ENCODE measurements around the gene INPP5D.

INPP5D gene

DNA sequence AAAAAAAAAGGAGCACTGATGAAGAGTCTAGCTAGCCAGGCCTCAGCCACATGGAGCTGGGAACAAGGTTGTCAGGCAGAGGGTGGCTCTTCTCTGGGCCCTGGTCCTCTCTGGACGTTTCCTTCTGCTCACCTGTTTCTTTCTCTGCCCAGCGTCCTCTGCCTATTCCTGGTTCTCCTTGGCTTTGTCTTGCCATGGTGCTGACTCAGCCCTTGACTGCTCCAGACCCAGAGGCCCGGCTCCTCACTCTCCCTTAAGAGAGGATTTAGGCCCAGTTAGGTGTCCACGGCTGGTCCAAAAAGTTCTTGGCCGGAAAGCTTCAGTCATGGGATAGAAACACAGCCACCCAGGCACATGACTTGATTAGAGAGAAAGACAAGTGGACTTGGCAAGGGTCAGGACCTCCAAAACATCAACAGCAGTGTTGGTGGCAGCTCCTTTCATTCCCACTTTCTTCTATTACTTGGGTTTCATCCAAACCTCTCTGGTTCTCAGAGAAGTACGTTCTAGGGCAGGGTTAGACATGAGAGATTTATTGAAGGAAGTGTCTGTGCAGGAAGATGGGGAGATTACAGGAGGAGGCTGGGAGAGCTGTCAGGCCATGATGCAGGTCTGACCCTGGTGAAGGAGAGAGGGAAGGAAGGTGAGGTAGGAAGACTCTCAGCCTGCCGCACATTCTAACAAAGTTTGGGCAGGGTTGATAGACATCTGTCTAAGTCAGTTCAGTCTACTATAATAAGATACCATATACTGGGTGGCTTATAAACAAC is 176.9 kb downstream of the INPP5D start:
- DNase-seq (ENCODE audit: low read depth) = no peak

DNA sequence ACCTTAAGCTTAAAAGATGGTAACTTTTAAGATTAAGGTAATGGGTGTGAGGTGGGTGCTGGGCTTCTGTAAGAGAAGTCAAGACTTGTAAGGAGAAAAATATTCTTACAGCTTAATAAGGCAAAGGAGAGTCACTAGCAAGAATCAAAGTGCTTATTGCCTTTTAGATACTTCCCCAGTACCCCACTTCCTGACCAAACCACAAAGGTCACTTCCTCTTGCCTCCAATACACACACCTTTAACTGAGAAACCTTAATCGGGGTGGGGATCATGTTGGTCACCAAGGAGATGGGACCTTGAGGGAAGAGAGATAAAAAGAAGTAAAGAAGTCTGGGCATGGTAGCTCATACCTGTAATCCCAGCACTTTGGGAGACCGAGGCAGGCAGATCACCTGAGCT is 180.8 kb downstream of the INPP5D start:
- no peak for DNase-seq (ENCODE audit: low read depth)

DNA sequence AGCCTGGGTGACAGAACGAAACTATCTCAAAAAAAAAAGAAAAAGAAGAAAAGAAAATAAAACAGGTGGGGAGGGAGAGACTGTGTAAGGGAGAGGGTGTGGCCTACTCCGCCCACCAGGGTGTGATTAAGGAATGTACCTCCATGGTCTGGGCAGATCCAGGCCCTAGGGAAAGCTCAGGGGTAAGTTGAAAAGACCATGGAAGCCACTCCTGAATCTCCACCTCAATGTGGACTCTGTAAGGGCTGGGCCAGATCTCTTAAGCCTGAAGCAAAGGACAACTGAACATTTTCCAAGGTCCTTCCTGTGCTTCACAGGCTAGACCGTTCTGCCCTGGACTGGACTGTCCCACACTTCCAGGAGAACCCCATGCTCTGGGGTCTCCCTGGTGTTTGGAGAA is 181.7 kb downstream of the INPP5D start:
- DNase-seq (ENCODE audit: low read depth) = no peak

DNA sequence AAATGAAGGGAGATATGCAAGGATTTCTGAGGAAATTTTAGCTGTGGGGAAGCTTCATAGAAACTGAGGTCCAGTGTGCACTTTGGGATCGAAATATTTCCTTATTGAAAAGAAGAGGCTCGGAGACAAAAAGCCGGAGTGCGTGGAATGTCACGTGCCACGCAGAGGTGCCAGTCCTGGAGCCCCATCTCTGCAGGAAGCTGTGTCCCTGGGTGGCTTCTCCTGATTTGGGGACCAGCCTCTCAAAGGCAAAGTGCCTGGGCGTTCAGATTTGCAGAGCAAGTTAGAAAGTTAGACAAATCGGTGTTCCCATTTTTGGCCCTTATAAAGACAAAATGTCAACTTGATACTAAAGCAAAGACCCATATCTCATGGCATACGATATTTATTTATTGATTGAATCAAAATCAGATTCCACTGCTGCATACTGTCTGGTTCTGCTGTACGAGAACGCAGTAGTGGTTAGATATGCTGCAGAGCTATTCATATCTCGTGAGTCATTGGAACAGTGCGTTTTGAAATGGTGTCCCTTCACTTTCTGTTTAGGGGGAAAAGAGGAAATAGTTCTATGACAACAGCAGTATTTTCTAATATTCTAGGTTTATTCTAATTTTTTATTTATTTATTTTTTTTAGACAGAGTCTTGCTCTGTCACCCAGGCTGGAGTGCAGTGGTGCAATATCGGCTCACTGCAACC is 182.2 kb downstream of the INPP5D start:
- no peak for DNase-seq (ENCODE audit: low read depth)

DNA sequence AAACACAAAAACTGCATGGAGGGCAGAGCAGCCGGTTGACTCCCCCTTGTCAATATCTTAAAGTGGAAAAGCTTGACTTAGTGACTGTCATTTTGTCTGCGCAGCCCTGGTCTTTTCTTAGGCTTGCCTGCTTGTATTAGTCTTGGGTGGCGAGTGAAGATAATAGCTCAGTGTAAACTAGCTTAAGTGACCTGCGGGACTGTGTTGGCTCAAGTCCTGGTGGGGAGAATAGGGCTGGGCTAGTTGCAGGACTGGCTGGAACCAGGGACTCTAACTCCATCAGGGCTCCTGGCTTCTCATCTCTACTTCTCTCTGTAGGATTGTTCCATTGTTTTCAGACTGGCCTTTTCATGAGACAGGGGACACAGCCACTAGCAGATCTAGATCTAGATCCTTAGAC is 183.2 kb downstream of the INPP5D start:
- no peak for DNase-seq (ENCODE audit: low read depth)

DNA sequence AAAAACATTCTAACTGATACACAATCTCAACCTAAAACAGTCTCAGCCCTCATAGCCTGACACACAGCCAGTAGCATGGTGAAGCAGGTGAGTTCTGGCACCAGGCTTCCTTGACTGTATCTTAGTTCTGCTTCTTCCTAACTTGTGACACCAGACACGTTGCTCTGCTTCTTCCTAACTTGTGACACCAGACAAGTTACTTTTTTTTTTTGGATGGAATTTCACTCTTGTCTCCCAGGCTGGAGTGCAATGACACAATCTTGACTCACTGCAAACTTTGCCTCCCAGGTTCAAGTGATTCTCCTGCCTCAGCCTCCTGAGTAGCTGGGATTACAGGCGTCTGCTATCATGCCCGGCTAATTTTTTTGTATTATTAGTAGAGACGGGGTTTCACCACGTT is 184.7 kb downstream of the INPP5D start:
- DNase-seq (ENCODE audit: low read depth) = no peak

DNA sequence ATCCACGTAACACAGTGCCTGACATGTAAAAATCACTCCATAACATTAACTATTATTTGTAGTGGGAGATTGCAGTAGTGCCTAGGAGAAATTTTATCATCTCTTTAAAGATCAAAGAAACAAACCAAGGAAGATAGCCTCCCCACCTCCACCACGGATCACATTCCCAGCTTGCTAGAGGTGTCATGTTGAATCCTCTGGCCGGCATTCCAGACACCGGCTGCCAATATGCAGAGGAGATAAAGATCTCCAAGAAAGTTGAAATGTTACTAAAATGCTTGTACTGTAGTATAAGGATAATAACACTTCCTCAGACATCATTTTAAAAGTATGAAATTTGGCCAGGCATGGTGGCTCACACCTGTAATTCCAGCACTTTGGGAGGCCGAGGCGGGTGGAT is 185.3 kb downstream of the INPP5D start:
- DNase-seq (ENCODE audit: low read depth) = no peak

DNA sequence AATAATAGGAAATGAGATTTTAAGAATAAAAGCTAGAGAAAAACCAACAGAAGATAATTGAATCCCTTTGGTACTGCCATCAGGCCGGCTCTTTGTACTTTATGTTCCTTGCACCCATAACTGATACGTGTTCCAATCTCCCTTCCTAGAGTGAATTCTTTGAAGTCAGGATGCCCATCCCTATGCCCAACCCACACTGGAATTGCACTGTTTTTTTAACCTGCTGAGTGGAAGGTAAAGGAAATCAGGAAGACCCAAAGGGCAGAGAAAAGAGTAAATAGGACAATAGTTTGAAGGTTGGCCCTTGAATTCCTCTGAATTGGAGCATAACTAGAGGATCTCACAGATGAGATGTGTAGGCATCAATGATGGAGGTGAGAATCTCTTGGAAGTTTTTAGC is 187.0 kb downstream of the INPP5D start:
- no peak for DNase-seq (ENCODE audit: low read depth)

DNA sequence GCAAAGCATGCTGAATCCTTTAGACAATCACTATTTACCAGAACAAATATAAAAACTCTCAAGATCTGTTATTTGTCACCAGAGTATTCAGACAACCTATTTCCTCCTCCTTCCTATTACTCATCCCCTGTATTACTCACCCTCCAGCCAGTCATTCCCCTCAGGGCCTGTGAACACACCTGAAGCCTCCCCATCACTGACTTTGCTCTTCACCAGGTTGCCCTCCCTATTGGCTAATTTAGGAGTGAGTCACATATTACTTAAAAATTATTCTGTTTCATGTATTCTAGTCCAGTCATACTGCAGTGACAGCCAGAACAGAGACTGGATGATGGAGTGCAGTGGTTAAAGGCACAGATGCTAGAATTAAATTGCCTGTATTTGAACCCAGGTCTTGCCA is 187.6 kb downstream of the INPP5D start:
- DNase-seq (ENCODE audit: low read depth) = no peak

DNA sequence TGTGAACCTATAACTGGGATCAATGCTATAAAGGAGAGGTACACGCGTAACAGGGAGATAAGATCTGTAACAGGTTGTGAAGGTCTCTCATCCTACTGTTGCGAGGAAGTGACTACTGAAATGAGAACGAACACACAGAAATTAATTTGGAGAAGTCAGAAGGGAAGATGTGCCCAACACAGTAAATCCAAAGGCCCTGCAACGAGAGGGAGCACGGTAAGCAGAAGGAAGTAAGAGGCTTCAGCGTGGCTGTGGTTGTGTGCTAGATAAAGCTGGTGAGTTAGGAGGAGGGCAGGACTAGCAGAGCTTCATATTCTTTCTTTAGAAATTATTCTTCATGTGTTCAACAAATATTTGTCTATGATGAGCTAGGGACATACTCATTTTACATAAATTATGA is 188.9 kb downstream of the INPP5D start:
- no peak for DNase-seq (ENCODE audit: low read depth)

DNA sequence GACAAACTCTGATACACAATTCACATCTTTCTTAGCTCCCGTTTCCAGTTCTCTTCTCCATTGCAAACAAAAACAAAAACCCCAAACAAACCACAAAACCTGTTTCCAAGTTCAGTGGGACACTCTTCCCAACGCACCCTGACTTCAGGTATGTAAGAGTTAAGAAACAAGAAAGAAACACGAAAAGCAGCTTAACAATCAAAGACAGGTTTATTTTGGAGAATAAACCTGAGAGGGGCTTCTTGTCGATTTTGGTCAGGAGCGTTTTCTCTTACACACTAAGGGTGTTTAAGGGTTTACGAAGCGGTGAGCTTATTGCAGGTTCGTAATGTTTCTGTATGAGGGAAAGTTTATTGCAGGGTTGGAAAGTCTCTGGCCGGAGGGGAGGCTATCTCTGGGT is 190.4 kb downstream of the INPP5D start:
- no peak for DNase-seq (ENCODE audit: low read depth)

DNA sequence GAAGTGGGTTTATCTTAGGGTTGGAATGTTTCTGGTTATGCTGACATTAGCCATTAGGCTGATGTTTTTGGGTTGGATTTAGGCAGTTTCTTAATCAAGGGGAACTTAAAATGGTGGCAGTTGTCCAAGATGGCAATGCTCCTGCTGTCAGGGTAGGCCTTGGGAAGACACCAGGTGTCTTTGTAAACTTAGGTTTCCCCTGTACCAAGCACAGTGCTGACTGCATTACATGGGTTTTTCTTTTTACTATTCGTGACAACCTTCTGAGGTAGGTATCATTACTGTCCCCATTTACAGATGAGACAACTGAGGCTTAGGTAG is 190.8 kb downstream of the INPP5D start:
- no peak for DNase-seq (ENCODE audit: low read depth)

DNA sequence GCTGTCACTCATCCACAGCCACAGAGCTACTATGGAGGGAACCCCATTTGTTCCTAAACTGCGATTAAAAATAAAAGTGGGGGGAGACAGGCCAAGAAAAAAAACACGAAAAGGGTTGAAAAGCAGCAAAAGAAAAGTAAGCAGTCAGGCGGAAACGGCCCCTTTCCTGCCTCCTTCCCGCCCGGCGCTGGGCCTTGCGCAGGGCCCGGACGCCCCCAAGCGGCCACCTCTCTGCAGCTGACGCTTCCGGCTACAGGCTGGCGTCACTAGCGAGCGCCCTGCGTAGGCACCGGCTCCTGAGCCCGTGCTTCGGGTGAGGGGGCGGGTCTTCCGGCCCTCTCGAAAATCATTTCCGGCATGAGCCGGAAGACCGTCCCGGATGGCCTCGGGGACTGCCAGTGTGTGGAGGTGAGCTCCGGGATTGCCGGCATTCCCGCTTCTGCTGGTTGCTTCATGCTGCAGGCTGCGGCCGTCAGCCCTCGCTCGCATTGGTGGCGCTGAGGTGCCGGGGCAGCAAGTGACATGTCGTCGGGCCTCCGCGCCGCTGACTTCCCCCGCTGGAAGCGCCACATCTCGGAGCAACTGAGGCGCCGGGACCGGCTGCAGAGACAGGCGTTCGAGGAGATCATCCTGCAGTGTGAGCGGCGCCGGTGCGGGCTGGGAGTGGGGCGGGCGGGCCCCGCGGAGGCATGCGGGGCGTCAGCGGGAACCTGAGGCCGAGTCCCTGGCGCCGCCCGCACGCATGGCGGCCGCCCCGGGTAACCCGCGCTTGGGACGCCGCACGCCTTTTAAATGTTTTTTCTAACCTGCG is 191.4 kb downstream of the INPP5D start, which contains the start of gene ATG16L1:
ATG16L1 (plus strand) TSS at position 368 of the 811 bp plus-strand sequence; CDS start at position 523, 155 bp downstream.
- DNase-seq (ENCODE audit: low read depth) = peak; percentile 70

DNA sequence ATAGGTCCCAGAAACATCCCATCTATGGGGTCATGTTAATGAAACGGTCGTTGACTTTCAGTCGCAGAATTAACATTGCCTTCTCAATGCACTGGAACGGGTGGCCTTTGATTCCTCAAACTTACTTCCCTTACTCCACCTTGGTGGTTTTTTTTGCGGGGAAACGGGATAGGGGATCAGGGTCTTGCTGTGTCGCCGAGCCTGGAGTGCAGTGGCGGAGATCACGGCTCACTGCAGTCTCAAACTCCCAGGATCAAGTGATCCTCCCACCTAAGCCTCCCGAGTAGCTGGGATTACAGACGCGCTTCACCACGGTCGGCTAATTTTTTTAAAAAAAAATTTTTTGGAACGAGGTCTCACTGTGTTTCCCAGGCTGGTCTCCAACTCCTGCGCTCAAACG is 192.1 kb downstream of the INPP5D start:
- no peak for DNase-seq (ENCODE audit: low read depth)

DNA sequence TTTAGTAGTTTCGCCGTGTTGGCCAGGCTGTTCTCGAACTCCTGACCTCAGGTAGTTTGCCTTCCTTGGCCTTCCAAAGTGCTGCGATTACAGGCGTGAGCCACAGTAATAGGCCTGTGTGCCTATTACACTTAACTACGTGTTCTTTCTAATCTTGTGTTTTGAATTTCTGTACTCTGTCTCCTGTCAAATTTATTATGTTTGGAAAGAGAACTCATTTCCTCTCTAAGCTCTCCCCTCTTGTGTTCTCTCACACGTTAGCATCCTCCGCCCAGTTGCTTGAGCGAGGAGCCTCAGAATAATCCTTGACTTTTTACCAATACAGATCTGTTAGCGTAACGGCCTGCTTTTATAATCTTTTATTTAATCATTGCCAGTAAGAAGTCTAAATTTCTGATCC is 195.0 kb downstream of the INPP5D start:
- no peak for DNase-seq (ENCODE audit: low read depth)

DNA sequence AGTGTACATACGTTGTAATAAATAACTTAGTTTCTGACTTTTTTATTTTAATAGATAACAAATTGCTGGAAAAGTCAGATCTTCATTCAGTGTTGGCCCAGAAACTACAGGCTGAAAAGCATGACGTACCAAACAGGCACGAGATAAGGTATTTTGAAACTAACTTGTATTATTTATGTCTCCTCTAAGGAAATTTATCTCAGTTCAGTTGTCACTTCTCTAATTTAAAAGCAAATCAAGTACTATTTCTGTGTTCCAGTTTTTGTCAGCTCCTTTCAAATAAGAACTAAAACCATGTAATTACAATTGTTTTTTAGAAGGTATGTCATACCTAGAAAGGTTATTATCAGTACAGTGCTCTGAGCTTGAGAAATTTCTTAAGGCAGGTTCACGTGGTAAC is 195.9 kb downstream of the INPP5D start:
- no peak for DNase-seq (ENCODE audit: low read depth)

All from non-pigmented ciliary epithelial cell (primary cell).